Activated T-cell treated with anti-CD3 and anti-CD28 coated beads, Interleukin-2, amount 50 U/mL, for 72 hours (primary cell): Measurements from ENCODE around the gene ACP7. TPM values are rescaled to one million over a fixed set of nuclear protein-coding genes. Genes with fewer than 3 reads are reported as not detected.
A peak's percentile ranks its signal among the peaks of the same experiment; 100 is the strongest.
"Not testable (repeated sequence)": the region's sequence is repeated elsewhere in the genome, so short reads cannot be mapped to it uniquely, and the experiment has no call there.

Source experiments
- ATAC-seq, 2 donors: fragments of 150-1000 bp; cut with Tn5 transposase; replicated peaks in 1 of 2; 2 replicates each; pipeline ENCODE4 v1.10.0; 2021; ENCODE audit warnings: moderate library complexity in 2 of 2, mild to moderate bottlenecking in 1 of 2
- DNase-seq, 2 donors: peaks; one replicate each; pipeline ENCODE4 v3.0.0; 2021 to 2022; ENCODE audit warnings: mixed read lengths in 1 of 2
- H3K27ac Mint-ChIP-seq: one replicate; pipeline ENCODE4 v1.8.0; 2022; ENCODE audit warnings: mild to moderate bottlenecking, moderate library complexity, mixed read lengths
- H3K27me3 Mint-ChIP-seq: one replicate; pipeline ENCODE4 v1.8.0; 2022; ENCODE audit warnings: low read depth, mixed read lengths
- H3K36me3 Mint-ChIP-seq, 2 donors: one replicate each; pipeline ENCODE4 v1.8.0; 2022; ENCODE audit warnings: mixed read lengths in 2 of 2, mild to moderate bottlenecking in 1 of 2; ENCODE audit not compliant: insufficient read depth in 2 of 2
- H3K4me1 Mint-ChIP-seq: one replicate; pipeline ENCODE4 v1.8.0; 2022; ENCODE audit warnings: low read depth, mixed read lengths
- H3K4me3 Mint-ChIP-seq, 2 donors: one replicate each; pipeline ENCODE4 v1.8.0; 2022; ENCODE audit warnings: mild to moderate bottlenecking in 2 of 2, mixed read lengths in 2 of 2, moderate library complexity in 2 of 2
- H3K9me3 Mint-ChIP-seq, 2 donors: one replicate each; pipeline ENCODE4 v1.8.0; 2022; ENCODE audit warnings: mixed read lengths in 2 of 2
- total RNA-seq, 2 donors: library from RNA; stranded (reverse); gene quantifications; one replicate each; pipeline ENCODE4 v1.2.3, GENCODE V29; 2022

Gene ACP7
- total RNA-seq, 2 donors from 2014 or later, result not detected

DNA sequence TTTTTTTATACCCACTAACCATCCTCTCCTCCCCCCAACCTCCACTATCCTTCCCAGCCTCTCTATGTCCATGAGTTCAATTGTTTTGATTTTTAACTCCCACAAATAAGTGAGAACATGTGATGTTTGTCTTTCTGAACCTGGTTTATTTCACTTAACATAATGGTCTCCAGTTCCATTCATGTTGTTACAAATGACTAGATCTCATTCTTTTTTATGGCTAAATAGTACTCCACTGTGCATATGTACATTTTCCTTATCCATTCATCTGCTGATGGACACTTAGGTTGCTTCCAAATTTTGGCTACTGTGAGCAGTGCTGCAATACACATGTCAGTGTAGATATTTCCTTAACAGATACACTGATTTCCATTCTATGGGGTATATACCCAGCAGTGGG lies 24.9 kb upstream of the ACP7 start:
- H3K9me3 Mint-ChIP-seq, result peaks cover 1 to 2% of the 10 kb centered on the region in 2 donors
- H3K4me1 Mint-ChIP-seq, result peaks cover 8% of the 10 kb centered on the region
- no peak for DNase-seq
- ATAC-seq, result no peak
- no peaks in the 10 kb centered on the region for H3K36me3 Mint-ChIP-seq
- no peak overlapping the region for H3K4me3 Mint-ChIP-seq
- H3K27ac Mint-ChIP-seq, result no peak overlapping the region
- peaks cover 16% of the 10 kb centered on the region for H3K27me3 Mint-ChIP-seq

DNA sequence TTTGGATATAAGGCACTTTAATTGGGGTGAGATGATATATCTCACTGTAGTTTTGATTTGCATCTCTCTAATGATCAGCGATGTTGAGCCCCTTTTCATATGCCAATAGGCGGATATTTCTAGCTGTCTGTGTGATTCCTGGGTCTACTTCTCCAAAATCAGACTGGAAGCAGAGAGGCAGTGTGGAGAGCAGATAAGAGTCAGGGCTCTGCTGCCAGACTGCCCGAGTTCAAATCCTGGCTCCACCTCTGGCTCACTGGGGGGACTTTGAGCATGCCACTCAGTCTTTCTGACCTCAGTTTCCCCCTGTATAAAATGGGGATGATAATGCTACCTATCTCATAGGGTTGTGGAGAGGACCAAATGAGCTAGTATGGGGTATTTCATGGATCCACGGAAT lies 24.0 kb upstream of the ACP7 start:
- H3K27me3 Mint-ChIP-seq, result peaks cover 16% of the 10 kb centered on the region
- no peak for DNase-seq
- no peaks in the 10 kb centered on the region for H3K36me3 Mint-ChIP-seq
- H3K27ac Mint-ChIP-seq, result no peak overlapping the region
- peaks cover 8% of the 10 kb centered on the region for H3K4me1 Mint-ChIP-seq
- H3K4me3 Mint-ChIP-seq, result no peak overlapping the region
- no peak for ATAC-seq
- peaks cover 1 to 2% of the 10 kb centered on the region in 2 donors for H3K9me3 Mint-ChIP-seq

DNA sequence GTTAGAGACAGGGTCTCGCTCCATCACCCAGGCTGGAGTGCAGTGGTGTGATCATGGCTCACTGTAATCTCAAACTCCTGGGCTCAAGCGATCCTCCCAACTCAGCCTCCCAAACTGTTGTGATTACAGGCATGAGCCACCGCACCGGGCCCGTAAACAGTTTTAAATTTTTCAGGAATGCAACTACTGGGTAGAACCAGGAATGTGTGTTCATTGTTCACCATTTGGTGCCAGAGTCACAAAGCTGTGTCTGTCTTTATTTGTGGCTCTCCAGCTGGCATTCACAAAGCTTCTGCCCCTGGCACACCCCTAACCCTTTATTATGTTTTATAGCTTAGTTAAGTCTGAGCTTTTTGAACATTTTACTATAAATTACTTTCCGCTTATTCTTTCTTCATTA lies 19.8 kb upstream of the ACP7 start:
- H3K27ac Mint-ChIP-seq, result no peak overlapping the region
- H3K9me3 Mint-ChIP-seq, result no peaks in the 10 kb centered on the region
- no peak for ATAC-seq
- peaks cover 8% of the 10 kb centered on the region for H3K4me1 Mint-ChIP-seq
- H3K27me3 Mint-ChIP-seq, result peaks cover 15% of the 10 kb centered on the region
- no peaks in the 10 kb centered on the region for H3K36me3 Mint-ChIP-seq
- no peak overlapping the region for H3K4me3 Mint-ChIP-seq
- DNase-seq, result no peak

DNA sequence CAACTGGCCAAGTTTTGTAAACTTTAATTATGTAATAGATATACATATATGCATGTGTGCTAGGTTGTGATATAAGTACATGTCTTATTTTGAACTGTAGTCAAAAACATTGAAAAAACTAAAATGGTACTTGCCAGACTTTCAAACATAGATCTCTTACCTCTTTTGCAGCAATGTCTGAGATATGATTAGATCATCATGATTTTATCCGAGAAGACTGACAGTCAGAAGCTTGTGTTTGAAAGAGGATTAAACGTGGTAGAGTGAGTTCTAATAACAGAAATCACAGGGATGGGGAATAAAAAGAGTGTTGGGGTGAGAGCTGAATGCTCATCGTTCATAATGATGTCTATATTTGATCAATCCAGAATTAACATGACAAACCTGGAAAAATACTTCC lies 18.2 kb upstream of the ACP7 start:
- H3K27ac Mint-ChIP-seq, result no peak overlapping the region
- no peak for DNase-seq
- peaks cover 4% of the 10 kb centered on the region for H3K27me3 Mint-ChIP-seq
- H3K4me3 Mint-ChIP-seq, result no peak overlapping the region
- H3K36me3 Mint-ChIP-seq, result no peaks in the 10 kb centered on the region
- peaks cover 8% of the 10 kb centered on the region for H3K4me1 Mint-ChIP-seq
- ATAC-seq, result no peak
- no peaks in the 10 kb centered on the region for H3K9me3 Mint-ChIP-seq

DNA sequence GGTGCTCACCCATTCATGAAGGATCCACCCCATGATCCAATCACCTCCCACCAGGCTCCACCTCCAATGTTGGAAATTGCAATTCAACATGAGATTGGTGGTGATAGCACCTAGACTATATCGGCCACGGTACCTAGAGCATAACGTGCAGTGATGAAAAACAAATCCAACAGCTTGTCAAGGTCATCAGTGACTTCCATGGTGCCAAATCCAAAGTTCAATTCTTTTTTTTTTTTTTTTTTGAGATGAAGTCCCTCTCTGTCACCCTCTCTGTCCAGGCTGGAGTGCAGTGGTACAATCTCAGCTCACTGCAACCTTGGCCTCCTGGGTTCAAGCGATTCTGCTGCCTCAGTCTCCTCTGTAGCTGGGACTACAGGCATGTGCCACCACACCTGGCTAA lies 17.1 kb upstream of the ACP7 start:
- Mint-ChIP-seq H3K4me3 (no peak overlapping the region), H3K27me3 (no peaks in the 10 kb centered on the region), H3K9me3 (no peaks in the 10 kb centered on the region)

DNA sequence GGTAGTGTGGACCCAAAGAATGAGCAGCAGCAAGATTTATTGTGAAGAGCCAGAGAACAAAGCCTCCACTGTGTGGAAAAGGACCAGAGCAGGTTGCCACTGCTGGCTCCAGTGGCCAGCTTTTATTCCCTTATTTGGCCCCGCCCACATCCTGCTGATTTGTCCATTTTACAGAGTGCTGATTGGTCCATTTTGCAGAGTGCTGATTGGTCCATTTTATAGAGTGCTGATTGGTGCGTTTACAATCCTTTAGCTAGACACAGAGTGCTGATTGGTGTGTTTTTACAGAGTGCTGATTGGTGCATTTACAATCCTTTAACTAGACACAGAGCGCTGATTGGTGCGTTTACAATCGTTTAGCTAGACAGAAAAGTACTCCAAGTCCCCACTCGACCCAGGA lies 15.9 kb upstream of the ACP7 start:
- H3K4me1 Mint-ChIP-seq, H3K27ac Mint-ChIP-seq, H3K36me3 Mint-ChIP-seq, ATAC-seq, H3K9me3 Mint-ChIP-seq, H3K27me3 Mint-ChIP-seq, DNase-seq, H3K4me3 Mint-ChIP-seq: not testable (repeated sequence)

More for the DNA sequence above, 17.1 kb upstream of the ACP7 start:
- DNase-seq (no peak), ATAC-seq (no peak)
- Mint-ChIP-seq H3K36me3 (no peaks in the 10 kb centered on the region), H3K4me1 (no peaks in the 10 kb centered on the region), H3K27ac (no peak overlapping the region)

DNA sequence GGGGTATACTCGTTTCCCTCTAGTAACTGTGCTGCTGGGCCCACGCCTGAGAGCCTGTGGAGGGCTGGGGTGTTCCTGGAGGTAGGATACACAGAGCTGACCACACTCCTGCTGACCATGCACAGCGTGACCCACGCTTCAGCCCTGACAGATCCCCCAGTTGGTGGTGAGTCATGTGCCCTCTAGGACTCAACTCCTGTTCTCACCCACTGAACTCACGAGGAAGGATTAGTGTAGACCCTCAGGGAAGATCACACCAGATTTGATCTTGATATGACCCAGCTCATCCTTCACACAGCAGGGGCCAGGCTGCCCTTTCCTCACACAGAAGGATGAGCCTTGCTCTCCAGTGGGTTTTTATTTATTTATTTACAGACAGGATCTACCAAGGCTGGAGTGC lies 13.3 kb upstream of the ACP7 start:
- no peak for ATAC-seq
- H3K4me1 Mint-ChIP-seq, result peaks cover 14% of the 10 kb centered on the region
- H3K27me3 Mint-ChIP-seq, result no peaks in the 10 kb centered on the region
- H3K9me3 Mint-ChIP-seq, result no peaks in the 10 kb centered on the region
- H3K4me3 Mint-ChIP-seq, result no peak overlapping the region
- DNase-seq, result no peak
- no peaks in the 10 kb centered on the region for H3K36me3 Mint-ChIP-seq
- no peak overlapping the region for H3K27ac Mint-ChIP-seq

DNA sequence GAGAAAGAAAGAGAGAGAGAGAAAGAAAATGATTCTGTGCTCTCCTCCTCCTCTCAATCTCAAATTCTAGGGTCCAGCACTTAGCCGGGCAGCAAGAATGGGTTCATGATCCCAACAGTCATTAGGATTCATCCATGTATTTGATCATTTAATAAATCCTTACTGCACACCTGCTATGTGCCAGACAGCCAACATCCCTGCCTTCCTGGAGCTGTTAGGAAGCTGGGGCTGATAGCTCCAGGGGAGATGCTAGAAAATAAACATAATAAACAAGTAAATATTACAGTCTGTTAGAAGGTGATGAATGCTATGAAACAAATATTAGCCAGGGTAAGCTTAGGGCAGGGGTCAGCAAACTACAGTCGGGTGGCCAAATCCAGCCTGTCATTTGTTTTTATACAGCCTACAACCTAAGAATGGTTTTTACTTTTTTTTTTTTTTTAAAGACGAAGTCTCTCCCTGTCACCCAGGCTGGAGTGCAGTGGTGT lies 9.9 kb upstream of the ACP7 start:
- Mint-ChIP-seq H3K4me3 (peak overlapping the region in 1 of 2 donors; percentile 79), H3K27me3 (no peaks in the 10 kb centered on the region), H3K27ac (peak overlapping the region; percentile 97), H3K4me1 (peaks cover 14% of the 10 kb centered on the region), H3K36me3 (no peaks in the 10 kb centered on the region), H3K9me3 (no peaks in the 10 kb centered on the region)
- DNase-seq (no peak), ATAC-seq (no peak)

DNA sequence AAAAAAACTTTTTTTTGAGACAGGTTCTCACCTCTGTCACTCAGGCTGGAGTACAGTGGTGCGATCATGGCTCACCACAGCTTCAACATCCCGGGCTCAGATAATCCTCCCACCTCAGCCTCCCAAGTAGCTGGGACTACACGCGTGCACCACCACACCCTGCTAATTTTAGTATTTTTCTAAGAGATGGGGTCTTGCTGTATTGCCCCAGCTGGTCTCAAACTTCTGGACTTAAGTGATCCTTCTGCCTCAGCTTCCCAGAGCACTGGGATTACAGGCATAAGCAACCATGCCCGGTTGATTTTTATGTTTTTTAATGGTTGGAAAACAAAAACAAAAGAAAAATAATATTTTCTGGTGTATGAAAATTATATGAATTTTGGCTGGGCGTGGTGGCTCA lies 9.2 kb upstream of the ACP7 start:
- DNase-seq (no peak), ATAC-seq (no peak)
- H3K4me1 Mint-ChIP-seq, result peaks cover 14% of the 10 kb centered on the region
- no peak overlapping the region for H3K4me3 Mint-ChIP-seq
- H3K36me3 Mint-ChIP-seq, result no peaks in the 10 kb centered on the region
- H3K9me3 Mint-ChIP-seq, result no peaks in the 10 kb centered on the region
- no peak overlapping the region for H3K27ac Mint-ChIP-seq
- no peaks in the 10 kb centered on the region for H3K27me3 Mint-ChIP-seq

DNA sequence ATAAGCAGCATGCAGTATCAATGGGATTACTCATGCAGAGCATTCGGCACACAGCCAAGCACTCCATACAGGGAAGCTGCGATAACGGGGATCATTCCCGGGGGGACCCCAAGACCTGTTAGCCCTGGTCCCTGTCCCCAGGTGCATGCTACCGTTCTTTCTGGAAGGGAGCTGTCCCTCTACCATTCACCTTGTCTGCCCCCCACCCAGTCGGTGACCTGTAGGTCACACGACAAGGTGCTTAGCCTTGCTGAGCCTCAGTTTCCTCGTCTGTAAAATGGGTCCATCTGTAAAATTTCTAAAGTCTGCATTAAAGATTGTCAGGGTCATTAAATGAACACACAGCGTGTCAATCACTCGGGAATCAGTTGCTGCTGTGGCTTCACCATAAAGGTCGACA lies 6.8 kb upstream of the ACP7 start:
- no peak for DNase-seq
- H3K4me1 Mint-ChIP-seq, result peaks cover 12% of the 10 kb centered on the region
- ATAC-seq, result no peak
- no peak overlapping the region for H3K4me3 Mint-ChIP-seq
- H3K27ac Mint-ChIP-seq, result no peak overlapping the region
- peaks cover 8% of the 10 kb centered on the region for H3K27me3 Mint-ChIP-seq
- H3K9me3 Mint-ChIP-seq, result no peaks in the 10 kb centered on the region
- no peaks in the 10 kb centered on the region for H3K36me3 Mint-ChIP-seq

DNA sequence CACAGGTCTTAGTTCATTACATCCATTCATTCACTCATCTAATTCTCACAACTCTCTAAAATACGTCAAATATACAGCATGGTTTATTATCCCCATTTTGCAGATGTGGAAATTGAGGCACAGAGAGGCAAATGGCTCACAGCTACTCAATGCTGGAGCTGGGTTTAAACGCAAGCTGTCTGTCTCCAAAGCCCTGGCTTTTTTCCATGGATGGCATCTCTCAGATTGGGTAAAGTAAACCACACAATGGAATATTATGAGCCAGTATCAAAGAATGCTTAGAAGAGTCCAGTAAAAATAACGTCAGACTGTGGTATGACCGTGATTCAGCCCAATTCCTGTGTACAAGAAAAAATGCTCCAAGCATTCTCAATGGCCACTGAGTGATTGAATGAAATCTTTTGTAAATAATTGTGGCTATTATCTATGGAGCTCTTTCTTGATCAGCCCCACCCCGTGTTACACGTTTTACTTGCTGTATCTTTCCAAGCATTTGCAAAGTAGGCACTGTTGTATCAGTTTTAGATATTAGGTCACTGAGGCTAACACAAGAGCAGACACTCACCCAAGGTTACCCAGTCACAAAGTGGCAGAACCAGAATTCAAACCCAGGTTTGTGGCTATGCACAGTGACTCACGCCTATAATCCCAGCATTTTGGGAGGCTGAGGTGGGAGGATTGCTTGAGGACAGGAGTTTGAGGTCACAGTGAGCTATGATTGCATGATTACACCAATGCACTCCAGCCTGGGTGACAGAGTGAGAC lies 5.5 kb upstream of the ACP7 start:
- Mint-ChIP-seq H3K27ac (no peak overlapping the region), H3K9me3 (no peaks in the 10 kb centered on the region), H3K4me3 (no peak overlapping the region), H3K27me3 (peaks cover 21% of the 10 kb centered on the region), H3K36me3 (no peaks in the 10 kb centered on the region), H3K4me1 (peaks cover 16% of the 10 kb centered on the region)
- no peak for DNase-seq
- no peak for ATAC-seq

DNA sequence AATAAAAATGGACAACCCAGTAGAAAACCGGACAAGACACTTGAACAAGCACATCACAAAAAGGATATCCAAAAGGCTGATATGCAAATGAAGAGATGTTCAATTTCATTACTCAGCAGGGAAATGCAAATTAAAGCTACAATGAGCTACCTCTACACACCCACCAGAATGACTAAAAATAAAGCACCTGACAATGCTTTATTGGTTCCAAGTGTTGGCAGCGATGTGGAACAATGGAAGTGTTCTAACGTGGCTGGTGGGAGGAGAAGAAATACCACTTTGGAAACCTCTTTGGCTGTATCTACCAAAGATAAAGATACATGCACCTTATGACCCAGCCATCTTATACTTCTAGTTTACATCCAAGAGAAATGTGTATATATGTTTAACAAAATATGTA lies 3.7 kb upstream of the ACP7 start:
- Mint-ChIP-seq H3K36me3 (no peaks in the 10 kb centered on the region), H3K4me1 (peaks cover 18% of the 10 kb centered on the region), H3K27me3 (peaks cover 36% of the 10 kb centered on the region), H3K4me3 (no peak overlapping the region), H3K27ac (no peak overlapping the region), H3K9me3 (no peaks in the 10 kb centered on the region)
- DNase-seq (no peak), ATAC-seq (no peak)

DNA sequence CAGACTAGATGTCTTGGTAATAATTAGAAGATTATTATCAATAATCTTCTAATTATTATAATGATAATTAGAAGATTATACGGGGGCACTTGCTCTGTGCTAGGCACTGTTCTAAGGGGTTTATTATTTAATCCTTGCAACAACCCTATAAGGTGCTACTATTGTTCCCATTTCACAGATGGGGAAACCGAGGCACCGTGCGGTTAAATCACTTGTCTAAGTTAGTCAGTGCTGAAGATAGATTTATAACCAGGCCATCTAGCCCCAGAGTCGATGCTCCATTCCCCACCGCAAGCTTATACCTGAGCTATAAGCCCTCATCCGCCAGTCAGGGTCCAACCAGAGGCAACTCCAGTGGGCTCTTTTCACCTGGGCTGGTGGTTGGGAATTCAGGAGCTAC lies 2.0 kb upstream of the ACP7 start:
- Mint-ChIP-seq H3K9me3 (no peaks in the 10 kb centered on the region), H3K4me3 (no peak overlapping the region), H3K27me3 (peaks cover 44% of the 10 kb centered on the region), H3K27ac (no peak overlapping the region), H3K36me3 (no peaks in the 10 kb centered on the region), H3K4me1 (peaks cover 18% of the 10 kb centered on the region)
- DNase-seq (no peak), ATAC-seq (no peak)
